ENCODE measurements around the gene LENG1.

DNA sequence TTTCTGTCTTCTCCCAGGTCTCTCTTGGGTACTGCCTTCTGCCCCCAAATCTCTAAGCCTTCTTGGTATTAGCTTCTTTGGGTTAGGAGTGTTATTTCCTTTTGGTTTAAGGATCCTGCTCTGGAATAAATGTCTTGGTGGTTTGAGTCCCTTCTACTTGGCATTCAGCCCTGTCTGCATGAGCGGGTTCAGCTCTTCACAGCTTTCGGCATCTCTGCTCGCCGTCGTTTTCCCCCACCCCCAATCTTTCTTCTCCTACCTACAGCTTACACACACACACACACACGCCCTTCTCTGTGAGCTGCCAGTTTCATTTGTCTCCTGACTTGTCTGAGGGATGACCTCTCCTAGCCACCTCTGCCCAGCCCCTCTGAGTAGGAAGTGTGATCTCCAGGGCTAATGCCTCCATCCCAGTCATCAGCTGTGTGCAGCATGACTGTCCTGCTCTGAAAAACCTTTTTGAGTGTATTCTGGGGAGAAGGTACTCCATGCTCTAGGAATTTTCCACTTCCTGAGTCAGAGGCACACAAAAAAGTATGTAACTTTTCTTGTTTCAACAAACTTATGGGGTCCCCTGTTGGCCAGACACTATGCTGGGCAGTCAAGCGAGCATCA is 17.2 kb downstream of the LENG1 start:
- TF ChIP-seq, protein P1, sequence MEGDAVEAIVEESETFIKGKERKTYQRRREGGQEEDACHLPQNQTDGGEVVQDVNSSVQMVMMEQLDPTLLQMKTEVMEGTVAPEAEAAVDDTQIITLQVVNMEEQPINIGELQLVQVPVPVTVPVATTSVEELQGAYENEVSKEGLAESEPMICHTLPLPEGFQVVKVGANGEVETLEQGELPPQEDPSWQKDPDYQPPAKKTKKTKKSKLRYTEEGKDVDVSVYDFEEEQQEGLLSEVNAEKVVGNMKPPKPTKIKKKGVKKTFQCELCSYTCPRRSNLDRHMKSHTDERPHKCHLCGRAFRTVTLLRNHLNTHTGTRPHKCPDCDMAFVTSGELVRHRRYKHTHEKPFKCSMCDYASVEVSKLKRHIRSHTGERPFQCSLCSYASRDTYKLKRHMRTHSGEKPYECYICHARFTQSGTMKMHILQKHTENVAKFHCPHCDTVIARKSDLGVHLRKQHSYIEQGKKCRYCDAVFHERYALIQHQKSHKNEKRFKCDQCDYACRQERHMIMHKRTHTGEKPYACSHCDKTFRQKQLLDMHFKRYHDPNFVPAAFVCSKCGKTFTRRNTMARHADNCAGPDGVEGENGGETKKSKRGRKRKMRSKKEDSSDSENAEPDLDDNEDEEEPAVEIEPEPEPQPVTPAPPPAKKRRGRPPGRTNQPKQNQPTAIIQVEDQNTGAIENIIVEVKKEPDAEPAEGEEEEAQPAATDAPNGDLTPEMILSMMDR (IDR thresholded peaks at IDR 0.05) = no peak
- TF ChIP-seq POLR2A (IDR thresholded peaks at IDR 0.05) (no peak), EP300 (IDR thresholded peaks at IDR 0.05) (no peak)
